GM12892 (cell line): ENCODE data around the gene GPR61.

Experiments used
- DNase-seq: peaks from one replicate; pipeline ENCODE4 v3.0.0; 2011; ENCODE audit not compliant: insufficient read length
- FAIRE-seq: peaks from 2 replicates; lab custom pipeline; 2011; peaks lifted over from hg19 to GRCh38; lab: Jason Lieb, UNC
- POLR2A ChIP-seq: IDR thresholded peaks from 2 replicates; pipeline ENCODE4 v1.6.1; 2011; ENCODE audit warnings: low read depth, low read length, control low read depth
- POLR2AphosphoS5 ChIP-seq: IDR thresholded peaks from 2 replicates; pipeline ENCODE4 v1.6.1; 2011; ENCODE audit warnings: low read depth, low read length, control low read depth
- TAF1 ChIP-seq: IDR thresholded peaks from 2 replicates; pipeline ENCODE4 v1.6.1; 2011; ENCODE audit warnings: low read depth, mild to moderate bottlenecking, control low read depth, low read length, borderline replicate concordance

GPR61 gene

DNA sequence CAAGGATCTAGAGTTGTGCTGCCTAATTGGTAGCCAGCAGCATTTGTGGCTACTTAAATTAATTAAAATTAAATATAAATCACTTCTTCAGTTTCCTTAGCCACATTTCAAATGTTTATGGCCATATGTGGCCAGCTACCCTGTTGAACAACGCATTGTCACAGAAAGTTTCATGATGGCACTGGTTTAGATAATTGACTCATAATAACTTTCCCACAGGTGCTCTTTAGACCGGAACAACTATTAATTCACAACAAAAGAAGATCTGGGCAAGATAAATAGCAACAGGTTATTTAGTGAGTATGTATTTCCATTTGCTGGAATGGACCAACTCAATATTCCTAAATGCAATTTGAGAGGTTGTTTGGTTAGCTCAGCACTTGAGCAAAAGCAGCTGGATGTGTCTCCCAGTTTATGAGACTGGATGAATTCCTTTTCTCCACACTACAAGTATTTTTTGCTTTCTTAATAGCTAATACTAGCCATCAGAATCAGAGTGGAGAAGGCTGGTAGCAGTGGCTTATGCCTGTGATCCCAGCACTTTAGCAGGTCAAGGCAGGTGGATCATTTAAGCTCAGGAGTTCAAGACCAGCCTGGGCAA is 26.5 kb upstream of the GPR61 start:
- TF ChIP-seq POLR2A, result no peak
- no peak for TF ChIP-seq POLR2AphosphoS5
- TF ChIP-seq TAF1, result no peak
- no peak for FAIRE-seq
- DNase-seq, result no peak

DNA sequence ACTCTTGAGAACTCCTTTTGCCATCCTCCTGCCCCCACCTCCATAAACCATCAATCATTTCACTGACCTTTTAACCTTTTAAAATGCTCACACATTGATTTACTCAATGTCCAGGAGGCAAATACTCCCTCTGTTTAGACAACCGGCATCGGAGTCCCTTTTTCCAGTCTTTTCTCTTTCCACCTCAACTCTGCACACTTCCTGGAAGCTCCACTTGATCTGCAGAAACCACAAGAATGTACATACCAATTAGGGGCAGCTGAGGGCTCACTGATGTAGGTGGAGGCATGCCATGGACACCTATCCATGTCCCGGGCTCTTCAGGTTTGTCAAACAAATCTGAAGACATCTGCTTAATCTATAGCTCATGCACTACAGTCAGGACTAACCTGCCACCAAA is 24.8 kb upstream of the GPR61 start:
- no peak for TF ChIP-seq POLR2A
- no peak for TF ChIP-seq POLR2AphosphoS5
- no peak for TF ChIP-seq TAF1
- DNase-seq, result no peak
- FAIRE-seq, result no peak

DNA sequence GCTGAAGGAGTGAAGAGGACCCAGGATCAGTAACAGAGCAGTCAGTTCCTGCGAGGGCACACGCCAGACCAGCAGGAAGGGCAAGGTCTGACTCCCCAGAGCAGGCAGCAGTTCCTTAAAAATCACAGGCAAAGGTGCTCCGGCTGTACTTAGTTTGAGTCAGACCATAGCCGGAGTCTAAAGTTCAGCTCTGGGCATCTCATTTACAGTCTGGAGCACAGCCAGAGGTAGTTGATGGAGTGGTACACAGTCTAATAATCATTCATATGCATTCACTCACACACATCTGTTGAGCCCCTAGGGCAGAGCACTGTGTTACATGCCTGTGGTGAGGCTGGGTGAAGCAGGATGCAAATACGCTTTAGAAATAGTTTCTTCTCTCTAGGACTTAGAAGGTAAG is 22.8 kb upstream of the GPR61 start:
- DNase-seq, result no peak
- FAIRE-seq, result no peak
- TF ChIP-seq POLR2A, result no peak
- no peak for TF ChIP-seq TAF1
- no peak for TF ChIP-seq POLR2AphosphoS5

DNA sequence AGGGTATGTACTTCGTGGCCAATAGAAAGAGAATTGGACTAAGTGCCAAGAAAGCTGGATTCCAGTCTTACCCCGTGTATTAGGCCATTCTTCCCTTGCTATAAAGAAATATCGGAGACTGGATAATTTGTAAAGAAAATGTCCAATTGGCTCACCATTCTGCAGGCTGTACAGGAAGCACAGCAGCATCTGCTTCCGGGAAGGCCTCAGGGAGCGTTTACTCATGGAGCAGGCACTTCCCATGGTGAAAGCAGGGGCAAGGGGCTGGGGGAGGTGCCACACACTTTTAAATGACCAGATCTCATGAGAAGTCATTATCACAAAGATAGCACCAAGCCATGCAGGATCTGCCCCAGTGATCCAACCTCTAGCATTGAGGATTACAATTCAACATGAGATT is 22.3 kb upstream of the GPR61 start:
- FAIRE-seq (no peak), DNase-seq (no peak)
- TF ChIP-seq POLR2A (no peak), POLR2AphosphoS5 (no peak), TAF1 (no peak)

DNA sequence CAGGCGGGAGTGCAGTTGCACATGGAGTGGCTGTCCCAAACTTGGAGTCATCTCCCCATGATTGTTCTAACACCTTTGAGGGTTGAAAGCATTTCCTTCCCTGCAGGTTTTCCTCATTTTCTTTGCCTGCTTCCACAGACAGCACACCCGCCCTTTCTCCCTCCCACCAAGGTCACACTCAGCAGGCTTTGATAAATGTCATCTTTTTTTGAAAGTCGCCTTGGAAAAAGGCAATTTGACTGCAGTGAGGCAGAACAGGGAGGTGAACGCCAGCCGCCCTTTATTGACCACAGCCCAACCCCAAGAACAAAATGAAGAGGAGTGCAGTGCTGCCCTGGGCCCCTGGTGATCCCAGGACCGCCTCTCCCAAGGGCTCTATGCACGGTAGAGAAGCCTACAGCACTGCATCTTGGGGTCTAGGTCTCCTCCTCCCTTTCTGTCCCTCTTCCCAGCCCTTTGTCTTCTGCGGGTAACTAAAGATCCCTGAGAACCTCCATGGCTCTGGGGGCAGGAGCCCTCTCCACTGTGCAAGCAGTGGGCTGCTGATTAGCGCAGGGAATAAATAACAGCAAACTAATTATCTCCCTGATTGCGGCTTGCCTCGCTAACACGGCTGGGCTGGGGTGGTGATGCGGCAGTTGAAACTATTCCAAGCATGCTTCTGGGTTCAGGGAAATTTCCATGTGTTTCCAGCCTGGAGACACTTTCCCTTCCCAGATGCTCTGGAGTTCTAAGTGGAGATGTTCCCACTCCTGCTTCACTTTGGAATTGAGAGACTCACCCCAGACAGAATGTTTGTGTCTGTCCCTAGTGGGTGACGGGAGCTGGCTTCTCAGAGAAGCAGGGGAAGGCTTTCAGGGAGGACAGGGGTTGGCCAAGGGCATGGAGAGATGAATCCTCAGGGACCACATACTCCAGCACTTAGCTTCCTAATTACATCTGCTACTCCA is 18.4 kb upstream of the GPR61 start:
- no peak for DNase-seq
- TF ChIP-seq POLR2A, result no peak
- no peak for TF ChIP-seq POLR2AphosphoS5
- no peak for TF ChIP-seq TAF1
- no peak for FAIRE-seq

DNA sequence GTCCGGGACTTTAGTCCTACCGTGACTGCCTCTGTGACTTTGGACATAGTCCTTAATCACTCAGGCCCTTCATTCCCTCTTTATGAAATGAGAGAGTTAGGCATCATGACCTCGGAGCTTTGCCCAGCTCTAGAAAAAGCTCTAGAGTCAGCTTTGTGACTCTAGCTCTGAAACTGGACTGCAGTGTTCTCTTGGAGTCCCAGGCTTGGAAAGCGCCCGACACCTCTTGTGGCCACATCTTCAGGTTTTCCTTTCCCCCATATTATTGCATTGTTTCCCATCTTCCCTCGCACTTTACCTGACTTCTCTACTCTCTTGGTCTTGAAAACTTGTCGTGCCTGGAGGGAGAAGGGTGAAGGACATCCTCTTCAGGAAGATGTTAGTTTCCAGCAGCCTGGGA is 17.6 kb upstream of the GPR61 start:
- FAIRE-seq, result no peak
- no peak for DNase-seq
- TF ChIP-seq POLR2A, result no peak
- TF ChIP-seq TAF1, result no peak
- TF ChIP-seq POLR2AphosphoS5, result no peak

DNA sequence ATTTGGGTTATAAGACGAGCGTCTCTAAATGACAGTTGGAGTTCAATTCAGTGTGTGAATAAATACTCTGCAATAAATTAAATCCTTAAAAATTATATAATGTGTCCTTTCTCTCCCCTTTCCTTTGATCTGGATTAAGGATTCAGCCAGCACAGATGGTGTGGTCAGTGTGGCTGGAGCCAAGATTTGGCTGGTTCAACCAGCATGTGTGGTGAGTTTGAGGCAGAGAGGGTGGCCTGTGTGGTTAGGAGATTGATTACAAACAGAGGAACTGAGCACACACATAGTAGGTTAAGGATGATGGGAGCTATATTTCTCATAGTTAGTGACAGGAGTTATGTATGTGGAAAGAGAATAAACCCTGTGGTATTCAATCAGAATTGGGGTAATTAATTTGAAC is 16.0 kb upstream of the GPR61 start:
- FAIRE-seq (no peak), DNase-seq (no peak)
- TF ChIP-seq TAF1, result no peak
- no peak for TF ChIP-seq POLR2AphosphoS5
- no peak for TF ChIP-seq POLR2A

DNA sequence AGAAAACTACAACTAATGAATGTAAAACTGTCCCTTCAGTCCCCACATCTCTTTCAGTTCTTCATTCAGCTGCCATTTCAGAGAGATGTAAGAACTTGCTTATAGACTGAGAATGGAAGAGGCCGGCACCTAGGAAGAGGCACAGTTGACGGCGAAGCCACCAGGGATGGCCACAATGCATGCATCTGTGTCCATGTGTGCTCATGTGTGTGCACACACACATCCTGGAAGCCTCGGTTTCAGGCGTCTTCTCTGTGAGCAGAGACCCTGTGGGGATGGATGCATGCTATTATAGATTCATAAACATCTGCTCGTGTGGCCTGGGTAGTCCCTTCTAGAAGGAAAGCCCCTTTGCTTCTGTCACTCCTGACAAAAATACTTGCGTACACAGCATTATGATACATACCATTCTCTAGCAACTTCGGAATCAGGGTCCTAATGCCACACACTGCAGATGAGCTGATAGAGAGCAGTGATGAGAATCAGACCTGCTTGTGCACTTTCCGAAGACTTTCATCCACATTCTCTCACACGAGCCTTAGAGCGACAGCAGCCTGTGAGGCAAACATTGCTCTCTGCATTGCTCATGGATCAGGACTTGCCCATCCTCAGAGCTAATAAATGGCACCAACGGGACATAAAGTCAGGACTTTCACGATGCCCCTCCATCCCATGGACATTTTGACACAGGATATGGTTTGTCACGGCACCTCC is 12.4 kb upstream of the GPR61 start:
- FAIRE-seq (peak; percentile 33), DNase-seq (no peak)
- no peak for TF ChIP-seq TAF1
- TF ChIP-seq POLR2AphosphoS5, result 0 out of 2 replicates have a peak, but pooled peaks have one; percentile 31
- peak; percentile 19; the same call in 1 of the 2 replicates for TF ChIP-seq POLR2A

DNA sequence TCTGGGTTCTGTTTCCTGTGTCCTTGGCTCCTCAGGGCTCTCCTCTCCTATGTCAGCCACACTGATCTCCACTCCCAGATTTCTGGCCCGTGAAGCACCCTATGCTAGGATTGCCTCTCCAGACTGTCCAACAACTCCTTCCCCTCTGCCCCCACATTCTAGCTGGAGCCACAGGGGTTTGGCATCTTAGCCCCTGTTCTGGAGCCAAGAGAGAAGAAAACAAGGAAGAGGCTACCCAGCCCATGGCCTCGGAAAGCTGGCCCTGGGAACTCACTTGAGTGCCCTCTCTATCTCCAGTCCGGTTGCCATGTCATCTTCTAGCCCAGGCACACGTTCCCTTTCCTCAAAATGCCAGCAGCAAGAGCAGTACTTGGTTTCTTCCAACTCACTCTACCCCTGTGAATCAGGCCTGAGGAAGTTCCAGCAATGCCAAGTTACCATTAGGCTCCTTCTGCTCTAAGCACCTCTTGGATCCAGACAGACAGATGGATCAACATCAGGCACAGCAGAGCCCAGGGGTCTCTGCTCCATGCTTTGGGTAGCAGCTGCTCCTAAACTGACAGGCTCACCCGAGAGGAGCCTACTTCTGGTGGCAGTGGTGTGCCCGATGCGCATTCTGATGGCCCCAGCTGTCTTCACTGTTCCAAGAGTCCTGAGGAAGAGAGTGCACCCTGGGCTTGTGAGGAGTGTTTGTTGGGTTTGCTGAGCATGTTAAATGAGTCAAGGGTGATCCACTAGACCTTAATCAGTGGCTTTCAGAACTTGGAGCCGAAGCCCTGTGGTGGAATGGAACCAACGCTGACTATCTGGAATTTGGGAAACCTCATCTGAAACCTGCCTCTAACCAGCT is 11.6 kb upstream of the GPR61 start:
- FAIRE-seq (no peak), DNase-seq (no peak)
- TF ChIP-seq POLR2A, result no peak
- no peak for TF ChIP-seq TAF1

DNA sequence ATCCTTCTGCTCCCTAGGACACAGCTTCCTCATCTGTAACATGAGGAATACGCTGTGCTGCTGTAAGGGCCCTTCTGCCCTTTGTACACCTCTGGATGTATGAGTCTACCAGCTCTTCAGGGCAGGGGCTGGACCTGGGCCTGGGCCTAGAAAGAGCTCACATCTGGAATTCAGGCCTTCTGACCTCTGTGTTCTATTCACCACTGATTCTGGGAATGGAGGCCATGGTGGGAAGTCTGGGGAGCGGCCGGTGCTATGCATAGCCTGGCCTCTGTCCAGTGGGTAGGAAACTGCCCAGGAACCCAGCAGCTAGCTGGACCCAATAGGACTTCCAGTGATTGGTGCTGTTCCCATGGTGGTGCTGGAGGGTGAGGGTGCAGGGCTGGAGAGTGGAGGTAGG is 11.0 kb upstream of the GPR61 start:
- FAIRE-seq (no peak), DNase-seq (no peak)
- TF ChIP-seq POLR2AphosphoS5 (no peak), POLR2A (no peak), TAF1 (no peak)

DNA sequence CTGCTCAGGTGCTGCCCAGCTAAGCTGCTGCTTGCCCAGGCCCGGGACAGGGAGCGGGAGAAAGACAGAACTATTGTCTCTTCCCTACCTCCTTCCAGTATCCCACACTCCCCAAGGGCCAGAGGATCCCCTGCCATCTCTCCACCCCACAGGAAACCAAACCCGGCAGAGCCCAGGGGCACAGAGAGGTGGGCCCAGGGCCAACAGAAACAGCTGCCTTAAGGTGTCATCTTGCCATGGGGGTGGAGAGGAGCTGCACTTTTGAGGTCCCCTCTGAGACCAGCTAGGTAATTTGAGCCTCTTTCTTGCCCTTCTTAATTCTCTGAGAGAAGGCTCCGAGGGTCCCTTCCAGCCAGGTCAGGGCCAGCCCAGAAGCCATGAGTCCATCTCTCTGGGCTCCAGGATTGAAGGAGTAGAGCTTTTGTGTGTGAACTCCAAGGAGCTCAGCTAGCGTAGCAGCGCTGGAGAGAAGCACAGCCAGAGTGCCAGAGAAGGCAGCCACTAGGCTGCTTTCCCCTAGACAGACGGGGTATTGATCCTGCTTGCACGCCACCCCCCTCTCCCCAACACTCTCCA is 9.7 kb upstream of the GPR61 start:
- no peak for DNase-seq
- TF ChIP-seq POLR2A (no peak), POLR2AphosphoS5 (no peak), TAF1 (no peak)
- FAIRE-seq, result no peak
